OCI-LY7 (cell line): ENCODE results near the gene RSBN1. TPM values are rescaled to one million over a fixed set of nuclear protein-coding genes. Genes with fewer than 3 reads are reported as not detected.

Source experiments
- BruUV-seq: library from RNA; stranded (reverse); fragments of 400-500 nt; replicated peaks from 2 replicates; lab custom pipeline; 2021; lab: Mats Ljungman, UMichigan
- CTCF ChIA-PET: fragments of 300-600 bp; sonication (Branson Sonifier 250); formaldehyde crosslinking; loops from one replicate; lab custom pipeline; 2022; ENCODE audit warnings: antibody characterized with exemption; ENCODE audit not compliant: unreplicated experiment; lab: Charles Lee
- POLR2A ChIA-PET: fragments of 300-600 bp; sonication (Branson Sonifier 250); formaldehyde crosslinking; loops from one replicate; lab custom pipeline; 2022; ENCODE audit warnings: antibody characterized with exemption; lab: Charles Lee
- DNase-seq: peaks from one replicate; pipeline ENCODE4 v3.0.0-alpha.2; 2015; ENCODE audit warnings: low spot score
- H2AFZ ChIP-seq: fragments of 200-600 bp; sonication (generic), shearing (Covaris generic); 2 replicates; pipeline ENCODE4 v1.6.1; 2014; ENCODE audit warnings: mild to moderate bottlenecking, antibody characterized with exemption, low read length, moderate library complexity
- H3K27ac ChIP-seq: fragments of 200-600 bp; sonication (generic); 2 replicates; pipeline ENCODE4 v1.5.1; 2014; ENCODE audit warnings: mixed run types, low read depth, mild to moderate bottlenecking, moderate library complexity, low read length, inconsistent platforms; ENCODE audit not compliant: poor library complexity, severe bottlenecking
- H3K36me3 ChIP-seq: fragments of 200-600 bp; sonication (generic); 2 replicates; pipeline ENCODE4 v1.6.1; 2014; ENCODE audit warnings: mild to moderate bottlenecking, antibody characterized with exemption, low read length, moderate library complexity, mixed read lengths; ENCODE audit not compliant: insufficient read depth
- H3K4me1 ChIP-seq: fragments of 200-600 bp; sonication (generic); 2 replicates; pipeline ENCODE4 v1.5.1; 2014; ENCODE audit warnings: mild to moderate bottlenecking, low read length; ENCODE audit not compliant: insufficient read depth, poor library complexity, severe bottlenecking
- H3K4me2 ChIP-seq: fragments of 200-600 bp; sonication (generic); 2 replicates; pipeline ENCODE4 v1.6.1; 2014; ENCODE audit warnings: mild to moderate bottlenecking, low read length
- H3K4me3 ChIP-seq: fragments of 200-600 bp; sonication (generic); 2 replicates; pipeline ENCODE4 v1.5.1; 2014; ENCODE audit warnings: mild to moderate bottlenecking, low read depth, low read length; ENCODE audit not compliant: poor library complexity, severe bottlenecking
- H3K79me2 ChIP-seq: fragments of 200-600 bp; sonication (generic); 2 replicates; pipeline ENCODE4 v1.6.1; 2016; ENCODE audit warnings: low read depth, mild to moderate bottlenecking, low read length, moderate library complexity, mixed read lengths; ENCODE audit not compliant: insufficient read depth
- H3K9me2 ChIP-seq: fragments of 200-600 bp; sonication (generic); 2 replicates; pipeline ENCODE4 v1.6.1; 2016; ENCODE audit warnings: mild to moderate bottlenecking, low read length, mixed read lengths; ENCODE audit not compliant: insufficient read depth
- H3K9me3 ChIP-seq: fragments of 200-600 bp; sonication (generic); 2 replicates; pipeline ENCODE4 v1.6.1; 2014; ENCODE audit warnings: mild to moderate bottlenecking, mixed run types, low read length, mixed read lengths
- H4K20me1 ChIP-seq: fragments of 200-600 bp; sonication (generic); 2 replicates; pipeline ENCODE4 v1.6.1; 2014; ENCODE audit warnings: mild to moderate bottlenecking, antibody characterized with exemption, low read length, moderate library complexity, mixed read lengths; ENCODE audit not compliant: insufficient read depth
- CTCF ChIP-seq: fragments of 200-600 bp; sonication (generic); conservative IDR thresholded peaks from 2 replicates; pipeline ENCODE4 v1.5.1; 2014; ENCODE audit warnings: mild to moderate bottlenecking, antibody characterized with exemption, low read length, moderate library complexity, mixed read lengths
- EZH2phosphoT487 ChIP-seq: fragments of 200-600 bp; sonication (generic); IDR thresholded peaks from 2 replicates; pipeline ENCODE4 v1.6.1; 2018; ENCODE audit warnings: low read depth, borderline replicate concordance, mild to moderate bottlenecking, mixed run types, antibody characterized with exemption, low read length, moderate library complexity, mixed read lengths
- intact Hi-C: fragments of 100-400 bp; cut with micrococcal nuclease; formaldehyde crosslinking; loops from one replicate; pipeline ENCODE4 v1.10.0; 2022; ENCODE audit not compliant: unreplicated experiment
- total RNA-seq, 2 experiments: library from RNA; depleted of rRNA in 1 of 2; stranded (reverse); fragments of >200 nt in 1 of 2; shearing (Covaris generic) in 1 of 2; gene quantifications; 2 replicates each; pipeline ENCODE4 v1.2.3, GENCODE V29; 2014 to 2022

The RSBN1 gene
- total RNA-seq, 2 experiments from 2014 or later, result 10.8 to 19.0 TPM

- DNase-seq, result no peak
- Histone ChIP-seq H3K4me1 (peaks cover 30% of the 10 kb centered on the region), H2AFZ (peak overlapping the region; percentile 91), H4K20me1 (peaks cover 13% of the 10 kb centered on the region), H3K36me3 (peaks cover 49% of the 10 kb centered on the region), H3K79me2 (peaks cover 38% of the 10 kb centered on the region), H3K27ac (peak overlapping the region; percentile 93), H3K4me3 (peak overlapping the region; percentile 84), H3K9me3 (no peaks in the 10 kb centered on the region), H3K4me2 (peak overlapping the region; percentile 74), H3K9me2 (no peaks in the 10 kb centered on the region; the same call in 1 of the 2 replicates)
- TF ChIP-seq CTCF (no peak), EZH2phosphoT487 (no peak)
- POLR2A ChIA-PET, result interaction anchor here (0.6 to 2.5 kb wide), 2 partner anchors 10 to 31 kb away, joined by 3 to 8 read pairs; no protein-coding TSS in a partner anchor
- intact Hi-C loops, result loop anchor here (2.0 kb wide), 1 partner anchor 134 kb away; no protein-coding TSS in a partner anchor
- CTCF ChIA-PET, result no interaction called here
- BruUV-seq, result no TSS peak
Observed at GRCh38 chr1:113813218-113813617, 942 bp upstream of the RSBN1 start.

- ChIA-PET POLR2A (interaction anchor here (0.6 to 2.5 kb wide), 5 partner anchors 10 to 118 kb away, joined by 3 to 8 read pairs (median 3); partner anchors contain the start of genes AP4B1, DCLRE1B and PHTF1), CTCF (interaction anchor here (1.0 kb wide), 1 partner anchor 116 kb away, joined by 3 read pairs; the partner anchor contains the start of gene HIPK1)
- H3K79me2 ChIP-seq, result peaks cover 43% of the 10 kb centered on the region
- peak overlapping the region; percentile 91 for H2AFZ ChIP-seq
- DNase-seq, result peak; percentile 67
- H3K4me1 ChIP-seq, result peaks cover 30% of the 10 kb centered on the region
- peak overlapping the region; percentile 93 for H3K27ac ChIP-seq
- TSS peak; percentile 100 for BruUV-seq
- H3K4me2 ChIP-seq, result peak overlapping the region; percentile 74
- peaks cover 52% of the 10 kb centered on the region for H3K36me3 ChIP-seq
- H3K9me2 ChIP-seq, result no peaks in the 10 kb centered on the region; the same call in 1 of the 2 replicates
- TF ChIP-seq EZH2phosphoT487, result no peak
- no peak; the same call in 1 of the 2 replicates for TF ChIP-seq CTCF
- peak overlapping the region; percentile 84 for H3K4me3 ChIP-seq
- peaks cover 13% of the 10 kb centered on the region for H4K20me1 ChIP-seq
- no peaks in the 10 kb centered on the region for H3K9me3 ChIP-seq
- intact Hi-C loops, result loop anchor here (1.0 to 2.0 kb wide), 4 partner anchors 53 to 134 kb away; partner anchors contain the start of genes DCLRE1B, PHTF1 and PTPN22
Observed at GRCh38 chr1:113812661-113813135, 422 bp upstream of the RSBN1 start.
